ENCODE data around the gene DIPK2A. TPM values are rescaled to one million over a fixed set of nuclear protein-coding genes. Genes with fewer than 3 reads are reported as not detected.

The DIPK2A gene
- total RNA-seq, 1 experiment from 2014 or later, result 37.7 TPM

GRCh38 chr3:143979041-143979440, 7.4 kb downstream of the DIPK2A start:
- no TSS peak for BruUV-seq (replicated peaks)
- Mint-ChIP-seq H3K4me1 (ENCODE audit: low read depth, unreplicated experiment) (peaks cover 42% of the 10 kb centered on the region), H3K27ac (ENCODE audit: unreplicated experiment) (no peak overlapping the region), H3K4me3 (ENCODE audit: low read depth, unreplicated experiment) (no peak overlapping the region), H3K9me3 (ENCODE audit: low read depth, unreplicated experiment) (peaks cover 3% of the 10 kb centered on the region), H3K36me3 (ENCODE audit: insufficient read depth, unreplicated experiment) (peaks cover 12% of the 10 kb centered on the region), H3K27me3 (ENCODE audit: unreplicated experiment) (no peaks in the 10 kb centered on the region)
- TF ChIP-seq CTCF (IDR thresholded peaks at IDR 0.05; ENCODE audit: unreplicated experiment), result no peak
- intact Hi-C loops (cut with micrococcal nuclease; ENCODE audit: unreplicated experiment), result loop anchor here (5.0 to 10.0 kb wide), 2 partner anchors 313 to 546 kb away; no protein-coding TSS in a partner anchor
- no peak for DNase-seq
- CTCF ChIA-PET, result no interaction called here

GRCh38 chr3:143979813-143980212, 8.2 kb downstream of the DIPK2A start:
- TF ChIP-seq CTCF (IDR thresholded peaks at IDR 0.05; ENCODE audit: unreplicated experiment), result no peak
- Mint-ChIP-seq H3K4me1 (ENCODE audit: low read depth, unreplicated experiment) (peaks cover 42% of the 10 kb centered on the region), H3K27me3 (ENCODE audit: unreplicated experiment) (no peaks in the 10 kb centered on the region), H3K27ac (ENCODE audit: unreplicated experiment) (no peak overlapping the region), H3K36me3 (ENCODE audit: insufficient read depth, unreplicated experiment) (peaks cover 5% of the 10 kb centered on the region), H3K4me3 (ENCODE audit: low read depth, unreplicated experiment) (no peak overlapping the region), H3K9me3 (ENCODE audit: low read depth, unreplicated experiment) (peaks cover 3% of the 10 kb centered on the region)
- CTCF ChIA-PET, result no interaction called here
- intact Hi-C loops (cut with micrococcal nuclease; ENCODE audit: unreplicated experiment), result loop anchor here (5.0 to 10.0 kb wide), 2 partner anchors 312 to 545 kb away; no protein-coding TSS in a partner anchor
- DNase-seq, result no peak
- BruUV-seq (replicated peaks), result no TSS peak

- H3K4me3 Mint-ChIP-seq (ENCODE audit: low read depth, unreplicated experiment), result no peak overlapping the region
- CTCF ChIA-PET, result no interaction called here
- no TSS peak for BruUV-seq (replicated peaks)
- H3K9me3 Mint-ChIP-seq (ENCODE audit: low read depth, unreplicated experiment), result peaks cover 2% of the 10 kb centered on the region
- H3K27ac Mint-ChIP-seq (ENCODE audit: unreplicated experiment), result no peak overlapping the region
- H3K36me3 Mint-ChIP-seq (ENCODE audit: insufficient read depth, unreplicated experiment), result no peaks in the 10 kb centered on the region
- TF ChIP-seq CTCF (IDR thresholded peaks at IDR 0.05; ENCODE audit: unreplicated experiment), result no peak
- intact Hi-C loops (cut with micrococcal nuclease; ENCODE audit: unreplicated experiment), result no loop called here
- no peak for DNase-seq
- H3K4me1 Mint-ChIP-seq (ENCODE audit: low read depth, unreplicated experiment), result peaks cover 7% of the 10 kb centered on the region
- H3K27me3 Mint-ChIP-seq (ENCODE audit: unreplicated experiment), result no peaks in the 10 kb centered on the region
These were observed 16.7 kb downstream of the DIPK2A start for GRCh38 chr3:143988306-143988705.

- H3K36me3 Mint-ChIP-seq (ENCODE audit: insufficient read depth, unreplicated experiment), result no peaks in the 10 kb centered on the region
- TF ChIP-seq CTCF (IDR thresholded peaks at IDR 0.05; ENCODE audit: unreplicated experiment), result no peak
- no TSS peak for BruUV-seq (replicated peaks)
- H3K4me3 Mint-ChIP-seq (ENCODE audit: low read depth, unreplicated experiment), result no peak overlapping the region
- CTCF ChIA-PET, result interaction anchor here (0.7 kb wide), 1 partner anchor 615 kb away, joined by 3 read pairs; no protein-coding TSS in a partner anchor
- H3K27me3 Mint-ChIP-seq (ENCODE audit: unreplicated experiment), result no peaks in the 10 kb centered on the region
- DNase-seq, result no peak
- H3K27ac Mint-ChIP-seq (ENCODE audit: unreplicated experiment), result no peak overlapping the region
- no peaks in the 10 kb centered on the region for H3K4me1 Mint-ChIP-seq (ENCODE audit: low read depth, unreplicated experiment)
- no peaks in the 10 kb centered on the region for H3K9me3 Mint-ChIP-seq (ENCODE audit: low read depth, unreplicated experiment)
- intact Hi-C loops (cut with micrococcal nuclease; ENCODE audit: unreplicated experiment), result no loop called here
These were observed 17.8 kb downstream of the DIPK2A start for GRCh38 chr3:143989461-143989860.
